ENCODE data around the gene ALDH16A1. TPM values are rescaled to one million over a fixed set of nuclear protein-coding genes. Genes with fewer than 3 reads are reported as not detected.

The ALDH16A1 gene
- total and polyA plus RNA-seq, 2 of the 8 experiments (the other 6 are each of a cell fraction or from before 2014, with no cell fraction given) = 30.5 to 34.3 TPM

GRCh38 chr19:49469828-49470614, 17.0 kb downstream of the ALDH16A1 start:
- H3K4me1 ChIP-seq (replicated peaks in 1 of 4; ENCODE audit: control insufficient read depth in 3 of 4, insufficient read depth in 4 of 4, low read length in 3 of 4) = peaks cover 0 to 10% (median 3%) of the 10 kb centered on the region in 4 experiments; a peak in 6 of 7 replicates
- H2BK20ac ChIP-seq (ENCODE audit: low read length) = no peak overlapping the region
- no peak overlapping the region for H2AK5ac ChIP-seq (ENCODE audit: low read depth, low read length)
- WGBS, 2 experiments (ENCODE audit: extremely low coverage in 1 of 2, insufficient coverage in 1 of 2, insufficient read length in 1 of 2, insufficient replicate concordance in 2 of 2, low coverage in 1 of 2, low lambda C conversion rate in 2 of 2, missing lambda C conversion rate in 1 of 2) = 88% methylated on average over 17 of the region's 25 CpGs; no CpG with 5 or more reads in 1 of the 2 experiments
- H3K56ac ChIP-seq (replicated peaks; ENCODE audit: insufficient read length, low read depth, low read length) = no peak overlapping the region
- POLR2A ChIA-PET (ENCODE audit: partially characterized antibody) = interaction anchor here (0.7 to 6.8 kb wide), 8 partner anchors 7 to 73 kb away, joined by 3 to 50 read pairs (median 4); partner anchors contain the start of genes ALDH16A1, GFY, PIH1D1 and RPL13A
- H4K91ac ChIP-seq (replicated peaks; ENCODE audit: insufficient read length, low read length) = no peak overlapping the region
- H2BK5ac ChIP-seq (ENCODE audit: low read depth, low read length) = no peak overlapping the region
- no peak for DNase-seq (ENCODE audit: low read depth in 1 of 2, low spot score in 2 of 2)
- no peaks in the 10 kb centered on the region; a peak in 1 of 4 replicates for H3K9me3 ChIP-seq (ENCODE audit: insufficient read depth in 2 of 2, low read depth in 1 of 2, low read length in 1 of 2)
- no peak overlapping the region for H2AFZ ChIP-seq (ENCODE audit: low read length)
- H3K23me2 ChIP-seq (ENCODE audit: low read depth, low read length) = no peaks in the 10 kb centered on the region; the same call in 1 of the 2 replicates
- no peak overlapping the region for H3K14ac ChIP-seq (ENCODE audit: insufficient read length)
- no peak overlapping the region for H3K23ac ChIP-seq (ENCODE audit: insufficient read length)
- CTCF ChIA-PET (ENCODE audit: partially characterized antibody) = interaction anchor here (0.6 to 2.7 kb wide), 8 partner anchors 8 to 1061 kb away, joined by 3 to 15 read pairs (median 3); no protein-coding TSS in a partner anchor
- no peak for FAIRE-seq
- no peak overlapping the region for H4K8ac ChIP-seq (ENCODE audit: extremely low read depth, insufficient read depth, low read length)
- peaks cover 2 to 5% (median 3%) of the 10 kb centered on the region in 4 experiments; a peak in 4 of 8 replicates for H3K36me3 ChIP-seq (ENCODE audit: control insufficient read depth in 2 of 4, insufficient read depth in 4 of 4, low read length in 3 of 4)
- H3K4ac ChIP-seq (replicated peaks; ENCODE audit: insufficient read length, low read depth, low read length) = no peak overlapping the region
- no peak overlapping the region for H2BK12ac ChIP-seq (ENCODE audit: low read depth, low read length)
- H3K79me1 ChIP-seq (ENCODE audit: low read depth, low read length) = no peaks in the 10 kb centered on the region
- no peaks in the 10 kb centered on the region for H4K20me1 ChIP-seq (replicated peaks in 1 of 2; ENCODE audit: control insufficient read depth in 1 of 2, insufficient read depth in 2 of 2, low read length in 2 of 2)
- H3K4me2 ChIP-seq (ENCODE audit: insufficient read depth in 1 of 2, low read depth in 2 of 2, low read length in 2 of 2) = no peak overlapping the region
- H2BK120ac ChIP-seq (replicated peaks; ENCODE audit: low read depth, low read length) = no peak overlapping the region
- no peak overlapping the region for H4K5ac ChIP-seq (ENCODE audit: insufficient read length, low read depth, low read length)
- no peak overlapping the region for H3K9ac ChIP-seq (replicated peaks in 1 of 4; ENCODE audit: extremely low read depth in 1 of 4, low read depth in 3 of 4, low read length in 3 of 4)
- no peaks in the 10 kb centered on the region for H3K79me2 ChIP-seq (ENCODE audit: control insufficient read depth in 1 of 2, insufficient read depth in 2 of 2, low read length in 2 of 2)
- no peak overlapping the region for H2BK15ac ChIP-seq (ENCODE audit: low read length)
- no peak overlapping the region for H3K4me3 ChIP-seq (ENCODE audit: extremely low read depth in 1 of 4, insufficient read depth in 2 of 4, low read depth in 3 of 4, low read length in 4 of 4)
- H3K27ac ChIP-seq (ENCODE audit: low read depth, low read length) = no peak overlapping the region
- H3K27me3 ChIP-seq (replicated peaks in 1 of 4; ENCODE audit: control insufficient read depth in 3 of 4, extremely low read depth in 1 of 4, insufficient read depth in 3 of 4, low read length in 3 of 4) = peaks cover 0 to 1% (median 0%) of the 10 kb centered on the region in 4 experiments; a peak in 2 of 7 replicates
- no peak overlapping the region for H3K18ac ChIP-seq (ENCODE audit: extremely low read depth, low read length)
- TF ChIP-seq CBX5 (IDR thresholded peaks at IDR 0.05; ENCODE audit: low read depth, low read length) (no peak), EP300 (IDR thresholded peaks at IDR 0.05; ENCODE audit: borderline replicate concordance in 1 of 2, low read depth in 2 of 2, low read length in 2 of 2) (no peak), BCL11A (IDR thresholded peaks at IDR 0.05; ENCODE audit: low read depth in 2 of 2, low read length in 2 of 2) (no peak), BACH1 (IDR thresholded peaks at IDR 0.05; ENCODE audit: low read length) (no peak), KDM5A (IDR thresholded peaks at IDR 0.05; ENCODE audit: low read length) (no peak), RAD21 (IDR thresholded peaks at IDR 0.05 in 1 of 2, conservative IDR thresholded peaks at IDR 0.05 in 1 of 2; ENCODE audit: low read depth in 2 of 2, low read length in 2 of 2) (peak; percentile 47 to 55), RFX5 (IDR thresholded peaks at IDR 0.05; ENCODE audit: borderline replicate concordance, low read depth, low read length) (no peak)
- TF ChIP-seq, protein P1, sequence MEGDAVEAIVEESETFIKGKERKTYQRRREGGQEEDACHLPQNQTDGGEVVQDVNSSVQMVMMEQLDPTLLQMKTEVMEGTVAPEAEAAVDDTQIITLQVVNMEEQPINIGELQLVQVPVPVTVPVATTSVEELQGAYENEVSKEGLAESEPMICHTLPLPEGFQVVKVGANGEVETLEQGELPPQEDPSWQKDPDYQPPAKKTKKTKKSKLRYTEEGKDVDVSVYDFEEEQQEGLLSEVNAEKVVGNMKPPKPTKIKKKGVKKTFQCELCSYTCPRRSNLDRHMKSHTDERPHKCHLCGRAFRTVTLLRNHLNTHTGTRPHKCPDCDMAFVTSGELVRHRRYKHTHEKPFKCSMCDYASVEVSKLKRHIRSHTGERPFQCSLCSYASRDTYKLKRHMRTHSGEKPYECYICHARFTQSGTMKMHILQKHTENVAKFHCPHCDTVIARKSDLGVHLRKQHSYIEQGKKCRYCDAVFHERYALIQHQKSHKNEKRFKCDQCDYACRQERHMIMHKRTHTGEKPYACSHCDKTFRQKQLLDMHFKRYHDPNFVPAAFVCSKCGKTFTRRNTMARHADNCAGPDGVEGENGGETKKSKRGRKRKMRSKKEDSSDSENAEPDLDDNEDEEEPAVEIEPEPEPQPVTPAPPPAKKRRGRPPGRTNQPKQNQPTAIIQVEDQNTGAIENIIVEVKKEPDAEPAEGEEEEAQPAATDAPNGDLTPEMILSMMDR (IDR thresholded peaks at IDR 0.05; ENCODE audit: control extremely low read depth in 1 of 3, insufficient read depth in 1 of 3, low read depth in 1 of 3, low read length in 3 of 3) = peak; percentile 47 to 61 (median 61)

Measured in H1 (cell line).